Ishikawa (cell line): ENCODE measurements around the gene ALDH3B2.

Experiments
- EGR1 ChIP-seq: IDR thresholded peaks from 2 replicates; pipeline ENCODE4 v1.6.1; 2012
- TF ChIP-seq, protein P1 (sequence below): IDR thresholded peaks from 2 replicates; pipeline ENCODE4 v1.6.1; 2012; ENCODE audit warnings: low read depth, mild to moderate bottlenecking
- TF ChIP-seq, protein P2 (sequence below): IDR thresholded peaks from 2 replicates; pipeline ENCODE4 v1.6.1; 2012

GRCh38 chr11:67636962-67637361 lies 37.5 kb downstream of the ALDH3B2 start:
- TF ChIP-seq, protein P1, sequence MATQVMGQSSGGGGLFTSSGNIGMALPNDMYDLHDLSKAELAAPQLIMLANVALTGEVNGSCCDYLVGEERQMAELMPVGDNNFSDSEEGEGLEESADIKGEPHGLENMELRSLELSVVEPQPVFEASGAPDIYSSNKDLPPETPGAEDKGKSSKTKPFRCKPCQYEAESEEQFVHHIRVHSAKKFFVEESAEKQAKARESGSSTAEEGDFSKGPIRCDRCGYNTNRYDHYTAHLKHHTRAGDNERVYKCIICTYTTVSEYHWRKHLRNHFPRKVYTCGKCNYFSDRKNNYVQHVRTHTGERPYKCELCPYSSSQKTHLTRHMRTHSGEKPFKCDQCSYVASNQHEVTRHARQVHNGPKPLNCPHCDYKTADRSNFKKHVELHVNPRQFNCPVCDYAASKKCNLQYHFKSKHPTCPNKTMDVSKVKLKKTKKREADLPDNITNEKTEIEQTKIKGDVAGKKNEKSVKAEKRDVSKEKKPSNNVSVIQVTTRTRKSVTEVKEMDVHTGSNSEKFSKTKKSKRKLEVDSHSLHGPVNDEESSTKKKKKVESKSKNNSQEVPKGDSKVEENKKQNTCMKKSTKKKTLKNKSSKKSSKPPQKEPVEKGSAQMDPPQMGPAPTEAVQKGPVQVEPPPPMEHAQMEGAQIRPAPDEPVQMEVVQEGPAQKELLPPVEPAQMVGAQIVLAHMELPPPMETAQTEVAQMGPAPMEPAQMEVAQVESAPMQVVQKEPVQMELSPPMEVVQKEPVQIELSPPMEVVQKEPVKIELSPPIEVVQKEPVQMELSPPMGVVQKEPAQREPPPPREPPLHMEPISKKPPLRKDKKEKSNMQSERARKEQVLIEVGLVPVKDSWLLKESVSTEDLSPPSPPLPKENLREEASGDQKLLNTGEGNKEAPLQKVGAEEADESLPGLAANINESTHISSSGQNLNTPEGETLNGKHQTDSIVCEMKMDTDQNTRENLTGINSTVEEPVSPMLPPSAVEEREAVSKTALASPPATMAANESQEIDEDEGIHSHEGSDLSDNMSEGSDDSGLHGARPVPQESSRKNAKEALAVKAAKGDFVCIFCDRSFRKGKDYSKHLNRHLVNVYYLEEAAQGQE, result no peak
- TF ChIP-seq, protein P2, sequence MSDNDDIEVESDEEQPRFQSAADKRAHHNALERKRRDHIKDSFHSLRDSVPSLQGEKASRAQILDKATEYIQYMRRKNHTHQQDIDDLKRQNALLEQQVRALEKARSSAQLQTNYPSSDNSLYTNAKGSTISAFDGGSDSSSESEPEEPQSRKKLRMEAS, result no peak
- TF ChIP-seq EGR1, result no peak
